ENCODE results near the gene LAMA2.

- no peak for TF ChIP-seq CTCF (conservative IDR thresholded peaks at IDR 0.05 in 1 of 2, IDR thresholded peaks at IDR 0.05 in 1 of 2; ENCODE audit: low read depth in 1 of 2, low read length in 2 of 2)
- TF ChIP-seq EZH2 (IDR thresholded peaks at IDR 0.05; ENCODE audit: low read length, missing control alignments): no peak
Observed at GRCh38 chr6:129287231-129288177, 404.6 kb downstream of the LAMA2 start.

Data from fibroblast of lung (primary cell).